Neural progenitor cell (in vitro differentiated cells): ENCODE results near the gene SLFNL1. TPM values are rescaled to one million over a fixed set of nuclear protein-coding genes. Genes with fewer than 3 reads are reported as not detected.

ENCODE experiments used
- DNase-seq: peaks from one replicate; pipeline ENCODE4 v3.0.0-alpha.2; 2016; ENCODE audit warnings: low spot score
- H2AFZ ChIP-seq: fragments of 200-600 bp; sonication (generic); replicated peaks from 2 replicates; pipeline ENCODE4 v1.6.1; 2016; ENCODE audit warnings: antibody characterized with exemption
- H3F3A ChIP-seq: fragments of 200-600 bp; sonication (generic); 2 replicates; pipeline ENCODE4 v1.6.1; 2016; ENCODE audit warnings: antibody characterized with exemption, low read depth
- H3K27ac ChIP-seq: fragments of 200-600 bp; sonication (generic); 2 replicates; pipeline ENCODE4 v1.5.1; 2016; ENCODE audit warnings: mild to moderate bottlenecking
- H3K27me3 ChIP-seq: fragments of 200-600 bp; sonication (generic); 2 replicates; pipeline ENCODE4 v1.6.1; 2016; ENCODE audit warnings: mild to moderate bottlenecking, moderate library complexity
- H3K36me3 ChIP-seq: fragments of 200-600 bp; sonication (generic); 2 replicates; pipeline ENCODE4 v1.5.1; 2016
- H3K4me1 ChIP-seq: fragments of 200-600 bp; sonication (generic); 2 replicates; pipeline ENCODE4 v1.6.1; 2016; ENCODE audit warnings: mixed run types
- H3K4me2 ChIP-seq: fragments of 200-600 bp; sonication (generic); 2 replicates; pipeline ENCODE4 v1.6.1; 2016
- H3K4me3 ChIP-seq: fragments of 200-600 bp; sonication (generic); 2 replicates; pipeline ENCODE4 v1.5.1; 2016
- H3K79me2 ChIP-seq: fragments of 200-600 bp; sonication (generic); 2 replicates; pipeline ENCODE4 v1.6.1; 2016; ENCODE audit warnings: low read depth
- H3K9ac ChIP-seq: fragments of 200-600 bp; sonication (generic); 2 replicates; pipeline ENCODE4 v1.6.1; 2016
- H3K9me3 ChIP-seq: fragments of 200-600 bp; sonication (generic); 2 replicates; pipeline ENCODE4 v1.5.1; 2016; ENCODE audit warnings: low read depth
- H4K20me1 ChIP-seq: fragments of 200-600 bp; sonication (generic); 2 replicates; pipeline ENCODE4 v1.6.1; 2016; ENCODE audit warnings: low read depth
- H3K27ac Mint-ChIP-seq: 3 replicates; pipeline ENCODE4 v1.8.0; 2021; ENCODE audit warnings: mixed read lengths
- H3K27me3 Mint-ChIP-seq: 2 replicates; pipeline ENCODE4 v1.8.0; 2022; ENCODE audit warnings: low read depth, mild to moderate bottlenecking, inconsistent platforms, moderate library complexity, mixed read lengths; ENCODE audit not compliant: insufficient read depth
- H3K36me3 Mint-ChIP-seq: 3 replicates; pipeline ENCODE4 v1.8.0; 2021; ENCODE audit warnings: mixed read lengths
- H3K4me1 Mint-ChIP-seq: 3 replicates; pipeline ENCODE4 v1.8.0; 2021; ENCODE audit warnings: mixed read lengths
- H3K4me3 Mint-ChIP-seq: 3 replicates; pipeline ENCODE4 v1.8.0; 2021; ENCODE audit warnings: mild to moderate bottlenecking, moderate library complexity, mixed read lengths
- H3K9me3 Mint-ChIP-seq: 3 replicates; pipeline ENCODE4 v1.8.0; 2020; ENCODE audit warnings: mixed read lengths
- EZH2 ChIP-seq: fragments of 200-600 bp; sonication (generic); IDR thresholded peaks from 2 replicates; pipeline ENCODE4 v1.6.1; 2017; ENCODE audit warnings: antibody characterized with exemption, mild to moderate bottlenecking, moderate library complexity
- EZH2phosphoT487 ChIP-seq: fragments of 200-600 bp; sonication (generic); IDR thresholded peaks from 2 replicates; pipeline ENCODE4 v1.6.1; 2017; ENCODE audit warnings: antibody characterized with exemption
- total RNA-seq: library from RNA; depleted of rRNA; stranded (reverse); fragments of >200 nt; gene quantifications from 2 replicates; pipeline ENCODE4 v1.2.3, GENCODE V29; 2015; ENCODE audit warnings: low replicate concordance
- TF ChIP-seq, protein P1 (sequence below): fragments of 200-600 bp; sonication (generic); IDR thresholded peaks from 2 replicates; pipeline ENCODE4 v1.5.1; 2017; ENCODE audit warnings: antibody characterized with exemption, mild to moderate bottlenecking

Gene SLFNL1
- total RNA-seq, 1 donor from 2014 or later, result not detected

- peaks cover 48% of the 10 kb centered on the region for H4K20me1 ChIP-seq
- Mint-ChIP-seq H3K27ac (peak overlapping the region; percentile 96), H3K27me3 (peaks cover 3% of the 10 kb centered on the region), H3K4me3 (peak overlapping the region; percentile 93), H3K36me3 (peaks cover 14% of the 10 kb centered on the region), H3K4me1 (peaks cover 25% of the 10 kb centered on the region), H3K9me3 (no peaks in the 10 kb centered on the region)
- peaks cover 13% of the 10 kb centered on the region for H3F3A ChIP-seq
- peaks cover 16% of the 10 kb centered on the region for H3K4me1 ChIP-seq
- peaks cover 19% of the 10 kb centered on the region for H3K36me3 ChIP-seq
- H3K79me2 ChIP-seq, result peaks cover 57% of the 10 kb centered on the region
- peak overlapping the region; percentile 77 for H2AFZ ChIP-seq
- peak overlapping the region; percentile 87 for H3K9ac ChIP-seq
- no peak overlapping the region for H3K27ac ChIP-seq
- peak; percentile 27 for DNase-seq
- H3K9me3 ChIP-seq, result no peaks in the 10 kb centered on the region
- H3K4me2 ChIP-seq, result peak overlapping the region; percentile 98
- TF ChIP-seq EZH2 (no peak), EZH2phosphoT487 (no peak)
- TF ChIP-seq, protein P1, sequence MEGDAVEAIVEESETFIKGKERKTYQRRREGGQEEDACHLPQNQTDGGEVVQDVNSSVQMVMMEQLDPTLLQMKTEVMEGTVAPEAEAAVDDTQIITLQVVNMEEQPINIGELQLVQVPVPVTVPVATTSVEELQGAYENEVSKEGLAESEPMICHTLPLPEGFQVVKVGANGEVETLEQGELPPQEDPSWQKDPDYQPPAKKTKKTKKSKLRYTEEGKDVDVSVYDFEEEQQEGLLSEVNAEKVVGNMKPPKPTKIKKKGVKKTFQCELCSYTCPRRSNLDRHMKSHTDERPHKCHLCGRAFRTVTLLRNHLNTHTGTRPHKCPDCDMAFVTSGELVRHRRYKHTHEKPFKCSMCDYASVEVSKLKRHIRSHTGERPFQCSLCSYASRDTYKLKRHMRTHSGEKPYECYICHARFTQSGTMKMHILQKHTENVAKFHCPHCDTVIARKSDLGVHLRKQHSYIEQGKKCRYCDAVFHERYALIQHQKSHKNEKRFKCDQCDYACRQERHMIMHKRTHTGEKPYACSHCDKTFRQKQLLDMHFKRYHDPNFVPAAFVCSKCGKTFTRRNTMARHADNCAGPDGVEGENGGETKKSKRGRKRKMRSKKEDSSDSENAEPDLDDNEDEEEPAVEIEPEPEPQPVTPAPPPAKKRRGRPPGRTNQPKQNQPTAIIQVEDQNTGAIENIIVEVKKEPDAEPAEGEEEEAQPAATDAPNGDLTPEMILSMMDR, result no peak
- peak overlapping the region; percentile 58 for H3K4me3 ChIP-seq
- no peaks in the 10 kb centered on the region for H3K27me3 ChIP-seq
These were observed 40.9 kb downstream of the SLFNL1 start for GRCh38 chr1:40980453-40981121.

DNA sequence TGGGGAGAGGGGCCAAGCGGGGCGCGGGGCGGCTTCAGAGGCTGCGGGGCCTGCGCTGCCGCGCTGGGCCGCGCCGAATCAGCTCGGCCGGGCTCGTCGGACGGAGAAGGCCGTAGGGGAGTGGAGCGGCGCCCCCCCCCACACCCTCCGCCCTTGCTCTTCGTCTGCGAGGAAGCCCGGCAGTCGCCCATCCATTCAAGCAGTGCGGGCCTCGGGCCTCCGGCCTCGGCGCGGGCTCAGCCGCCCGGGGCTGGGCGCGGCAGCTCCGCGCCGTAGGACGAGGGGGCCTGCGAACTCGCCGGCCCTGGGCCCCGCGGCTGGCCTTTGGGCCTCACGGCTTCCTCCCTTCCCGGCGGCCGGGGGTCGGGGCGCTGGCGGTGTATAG, 41.5 kb downstream of the SLFNL1 start:
- Histone ChIP-seq H3K4me2 (peak overlapping the region; percentile 98), H3K36me3 (peaks cover 18% of the 10 kb centered on the region), H3K27ac (no peak overlapping the region), H2AFZ (peak overlapping the region; percentile 77), H3K79me2 (peaks cover 52% of the 10 kb centered on the region), H3K4me1 (peaks cover 16% of the 10 kb centered on the region), H3K9ac (peak overlapping the region; percentile 87), H3K4me3 (peak overlapping the region; percentile 58), H4K20me1 (peaks cover 42% of the 10 kb centered on the region), H3F3A (peaks cover 13% of the 10 kb centered on the region), H3K27me3 (no peaks in the 10 kb centered on the region), H3K9me3 (no peaks in the 10 kb centered on the region)
- Mint-ChIP-seq H3K4me3 (peak overlapping the region; percentile 93), H3K4me1 (peaks cover 25% of the 10 kb centered on the region), H3K36me3 (peaks cover 14% of the 10 kb centered on the region), H3K27me3 (peaks cover 3% of the 10 kb centered on the region), H3K9me3 (no peaks in the 10 kb centered on the region), H3K27ac (peak overlapping the region; percentile 96)
- no peak for DNase-seq
- no peak for TF ChIP-seq EZH2phosphoT487

GRCh38 chr1:40979241-40980067, 42.1 kb downstream of the SLFNL1 start, which contains the start of gene CTPS1:
Gene CTPS1 (plus strand): TSS chr1:40979696. CDS start chr1:40983291, 3,595 bp downstream.
- Histone ChIP-seq H3K27me3 (no peaks in the 10 kb centered on the region), H3K4me1 (peaks cover 16% of the 10 kb centered on the region), H3K4me2 (peak within 1 kb of the TSS; percentile 98), H3K9ac (peak within 1 kb of the TSS; percentile 87), H3K27ac (peak within 1 kb of the TSS; percentile 88), H3K36me3 (peaks cover 12% of the 10 kb centered on the region), H3K4me3 (peak within 1 kb of the TSS; percentile 58), H3K79me2 (peaks cover 46% of the 10 kb centered on the region), H2AFZ (peak within 1 kb of the TSS; percentile 85), H3F3A (peaks cover 13% of the 10 kb centered on the region), H3K9me3 (no peaks in the 10 kb centered on the region), H4K20me1 (peaks cover 37% of the 10 kb centered on the region)
- H3K27ac Mint-ChIP-seq, result peak within 1 kb of the TSS; percentile 96
- DNase-seq, result peak; percentile 97
- no peaks in the 10 kb centered on the region for H3K9me3 Mint-ChIP-seq
- H3K4me1 Mint-ChIP-seq, result peaks cover 25% of the 10 kb centered on the region
- H3K27me3 Mint-ChIP-seq, result peaks cover 3% of the 10 kb centered on the region
- H3K4me3 Mint-ChIP-seq, result peak within 1 kb of the TSS; percentile 93
- peaks cover 11% of the 10 kb centered on the region for H3K36me3 Mint-ChIP-seq
- TF ChIP-seq, protein P1, result peak; percentile 57
- TF ChIP-seq EZH2, result no peak
